GM18858 (cell line): ENCODE measurements around the gene RFPL2.
"Not testable (repeated sequence)": the region's sequence is repeated elsewhere in the genome, so short reads cannot be mapped to it uniquely, and the experiment has no call there.

ENCODE experiments used
- ATAC-seq: cut with Tn5 transposase; IDR thresholded peaks from one replicate; pipeline ENCODE4 v1.9.1; 2021; ENCODE audit not compliant: unreplicated experiment

Gene RFPL2

DNA sequence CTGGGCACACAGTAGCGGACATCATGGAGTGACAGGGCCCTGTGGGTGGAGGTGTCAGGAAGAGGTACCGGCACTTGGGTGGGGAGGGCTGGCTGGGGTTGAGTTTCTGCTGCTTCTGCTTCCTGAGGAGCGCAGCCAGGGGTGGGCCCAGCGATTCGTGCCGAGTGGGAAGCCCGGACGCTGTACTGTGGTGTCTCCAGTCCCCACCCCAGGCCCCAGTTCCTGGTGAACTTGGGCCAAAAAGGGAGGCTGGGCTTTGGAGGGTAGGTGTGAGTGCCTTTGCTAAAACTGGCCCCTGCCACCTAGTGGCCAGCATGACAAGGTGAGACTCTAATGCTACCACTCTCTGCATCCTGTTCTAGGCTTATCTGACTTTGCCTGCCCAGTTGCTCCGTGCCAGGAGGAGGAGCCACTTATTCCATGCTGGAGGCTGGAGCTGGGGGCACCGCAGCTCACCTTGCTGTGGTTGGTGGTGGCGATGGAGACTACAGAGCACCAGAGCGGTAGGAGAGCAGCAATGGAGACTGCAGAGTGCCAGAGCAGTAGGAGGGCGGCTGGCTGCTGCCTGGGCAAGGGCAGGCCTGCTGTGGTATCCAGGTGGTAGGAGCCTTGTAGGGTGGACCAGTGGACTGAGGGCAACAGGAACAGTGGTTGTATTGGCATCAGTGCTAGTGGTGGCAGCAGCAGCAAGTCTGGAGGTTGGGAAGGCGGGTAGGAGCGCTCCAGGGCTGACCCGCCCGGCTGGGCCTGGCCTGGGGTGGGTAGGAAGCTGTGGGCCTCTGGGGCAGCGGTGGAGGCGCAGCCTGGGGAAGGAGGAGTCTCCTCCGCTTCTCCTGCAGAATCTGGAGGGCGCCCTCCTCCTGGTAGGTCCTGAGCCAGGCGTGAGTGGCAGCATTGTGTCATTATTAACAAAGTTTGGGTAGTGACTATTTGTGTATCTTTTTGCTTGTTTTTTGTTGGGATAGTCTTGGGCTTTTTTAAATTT is 2.2 kb upstream of the RFPL2 start:
- ATAC-seq: no peak

GRCh38 chr22:32205974-32206773 is 1.3 kb upstream of the RFPL2 start:
- ATAC-seq: no peak

DNA sequence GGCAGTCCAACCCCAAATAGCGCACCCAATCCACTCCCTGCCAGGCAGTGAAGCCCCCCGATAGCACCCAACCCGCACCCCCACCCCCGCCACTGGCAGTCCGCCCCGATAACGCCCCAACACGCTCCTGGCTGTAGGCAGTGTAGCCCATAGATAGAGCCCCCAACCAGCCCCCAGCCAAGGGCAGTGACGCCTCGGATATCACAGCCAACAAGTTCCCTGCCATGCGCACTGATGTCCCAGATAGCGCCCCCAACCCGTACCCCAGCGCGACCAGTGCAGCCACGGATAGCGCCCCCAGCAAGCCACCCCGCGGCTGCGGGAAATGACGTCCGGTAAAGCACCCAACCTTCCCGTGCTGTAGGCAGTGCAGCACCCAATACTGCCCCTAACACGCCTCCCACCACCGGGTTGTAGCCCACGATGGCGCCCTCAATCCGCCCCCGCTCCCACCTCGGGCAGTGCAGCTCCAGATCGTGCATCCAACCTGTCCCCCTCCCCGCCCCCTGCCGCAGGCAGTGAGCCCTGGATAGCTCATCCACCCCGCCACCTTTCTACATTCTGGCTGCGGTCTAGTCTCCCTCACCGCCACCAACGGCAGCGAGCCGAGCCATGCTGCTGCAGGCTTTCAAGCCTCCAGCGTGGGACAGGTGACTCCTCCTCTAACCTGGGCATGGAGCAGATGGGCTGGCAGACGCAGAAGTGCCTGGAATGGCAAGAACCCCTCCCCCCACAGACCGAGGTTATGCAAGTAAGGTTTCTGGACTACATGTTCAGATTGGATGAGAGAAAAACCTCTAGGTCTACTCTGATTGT is 625 bp downstream of the RFPL2 start:
- no peak for ATAC-seq

DNA sequence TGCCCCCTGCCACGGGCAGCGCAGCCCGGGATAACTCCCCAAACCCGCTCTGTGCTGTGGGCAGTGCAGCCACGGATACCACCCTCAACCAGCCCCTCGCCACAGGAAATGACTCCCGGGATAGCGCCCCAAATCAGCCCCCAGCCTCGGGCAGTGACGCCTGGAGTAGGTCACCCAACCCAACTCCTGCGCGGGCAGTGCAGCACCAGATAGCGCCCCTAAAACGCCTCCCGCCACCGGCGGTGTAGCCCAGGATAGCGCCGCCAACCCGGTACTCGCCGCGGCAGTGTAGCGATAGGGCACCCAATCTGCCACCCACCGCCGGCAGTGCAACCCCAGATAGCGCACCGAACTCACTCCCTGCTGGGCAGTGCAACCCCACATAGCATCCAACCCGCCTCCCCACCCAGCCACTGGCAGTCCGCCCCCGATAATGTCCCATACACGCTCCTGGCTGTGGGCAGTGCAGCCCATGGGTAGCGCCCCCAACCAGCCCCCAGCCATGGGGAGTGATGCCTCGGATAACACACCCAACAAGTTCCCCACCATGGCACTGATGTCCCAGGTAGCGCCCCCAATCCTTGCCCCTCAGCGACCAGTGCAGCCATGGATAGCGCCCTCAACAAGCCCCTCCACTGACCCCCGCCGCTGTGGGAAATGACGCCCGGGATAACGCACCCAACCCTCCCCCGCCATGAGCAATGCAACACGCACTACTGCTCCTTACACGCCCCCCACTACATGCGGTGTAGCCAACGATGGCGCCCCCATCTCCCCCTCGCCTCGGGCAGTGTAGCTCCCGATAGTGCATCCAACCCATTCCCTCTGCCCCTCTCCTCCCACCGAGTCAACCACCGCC is 1.5 kb downstream of the RFPL2 start:
- ATAC-seq: no peak

GRCh38 chr22:32202539-32203180 is 2.2 kb downstream of the RFPL2 start:
- ATAC-seq: no peak

DNA sequence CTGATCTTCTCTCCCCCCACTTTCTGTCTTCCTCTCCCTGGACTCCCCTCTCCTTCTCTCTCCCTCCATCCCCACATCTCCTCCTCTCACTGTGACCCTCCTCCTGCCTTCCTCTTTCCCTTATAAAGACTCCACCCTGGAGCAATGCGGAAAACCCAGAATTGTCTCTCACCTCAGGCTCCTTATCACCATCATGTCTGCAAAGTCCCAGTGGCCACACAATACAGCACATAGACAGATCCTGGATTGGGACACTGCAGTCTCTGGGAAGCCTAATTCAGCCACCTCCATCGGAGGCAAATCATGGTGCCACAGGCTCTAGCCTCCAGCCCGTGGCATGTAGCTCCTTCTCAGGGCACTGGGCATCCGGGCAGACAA is 2.7 kb downstream of the RFPL2 start:
- no peak for ATAC-seq

- no peak for ATAC-seq
Observed at GRCh38 chr22:32200752-32201151, 4.1 kb downstream of the RFPL2 start.

- no peak for ATAC-seq
Observed at GRCh38 chr22:32199961-32200360, 4.9 kb downstream of the RFPL2 start.

DNA sequence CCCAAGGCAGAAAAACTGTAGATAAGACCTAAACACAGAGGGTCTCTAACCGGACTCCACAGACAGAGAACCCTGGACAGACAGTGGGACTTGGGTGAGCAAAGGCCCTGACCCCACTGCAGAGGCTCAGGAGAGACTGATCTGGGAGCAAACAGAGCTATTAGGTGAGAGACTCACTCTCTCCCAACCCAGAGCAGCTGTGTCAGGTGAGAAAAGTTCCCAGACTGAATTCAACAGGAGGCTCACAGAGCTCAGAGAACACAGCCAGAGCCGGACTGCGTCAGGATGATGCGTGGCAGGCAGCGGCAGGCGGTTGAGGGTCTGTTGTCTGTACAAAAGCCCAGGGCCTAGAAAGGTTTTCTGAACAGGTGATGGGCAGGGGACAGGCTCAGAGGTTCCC is 5.5 kb downstream of the RFPL2 start:
- no peak for ATAC-seq

GRCh38 chr22:32197553-32198226 is 7.2 kb downstream of the RFPL2 start:
- ATAC-seq: not testable (repeated sequence)

DNA sequence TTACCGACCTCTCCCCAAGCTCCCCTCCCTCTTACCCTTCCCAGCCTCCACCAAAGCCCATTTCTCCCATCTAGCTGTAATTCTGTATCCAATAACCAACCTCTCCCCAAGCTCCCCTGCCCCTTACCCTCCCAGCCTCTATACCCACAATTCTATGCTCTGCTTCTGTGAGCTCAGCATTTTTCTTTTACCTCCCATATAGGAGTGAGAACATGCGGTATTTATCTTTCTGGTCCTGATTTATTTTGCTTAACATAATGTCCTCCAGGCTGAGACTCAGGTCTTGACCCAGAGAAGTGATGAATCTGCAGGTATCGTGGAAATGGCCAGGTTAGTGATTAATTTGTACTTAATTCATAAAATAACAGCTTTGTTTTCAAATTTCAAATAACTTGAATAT is 9.0 kb downstream of the RFPL2 start:
- ATAC-seq: not testable (repeated sequence)

- not testable (repeated sequence) for ATAC-seq
Observed at GRCh38 chr22:32193346-32193745, 11.5 kb downstream of the RFPL2 start.

DNA sequence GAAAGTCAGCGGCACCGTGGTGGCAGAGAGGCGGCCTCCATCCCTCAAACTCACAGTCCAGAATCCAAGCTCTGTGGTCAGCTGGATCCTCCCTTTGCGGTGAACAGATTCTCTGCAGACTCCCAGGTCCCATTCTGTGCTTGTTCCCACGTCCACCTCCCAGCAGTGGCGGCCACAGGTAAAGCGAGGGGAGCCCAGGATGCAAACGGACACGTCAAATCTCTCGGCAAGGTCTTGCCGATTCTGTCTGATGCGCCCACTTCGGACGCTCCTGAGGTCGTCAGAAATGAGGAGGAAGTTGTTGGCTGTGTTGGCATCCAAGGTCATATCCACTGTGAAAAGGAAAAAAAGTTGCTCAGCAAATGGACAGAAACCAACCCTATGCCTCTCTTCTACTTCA is 13.9 kb downstream of the RFPL2 start:
- not testable (repeated sequence) for ATAC-seq

GRCh38 chr22:32185821-32186220 is 19.1 kb downstream of the RFPL2 start:
- no peak for ATAC-seq

- no peak for ATAC-seq
Observed at GRCh38 chr22:32183625-32184024, 21.2 kb downstream of the RFPL2 start.

DNA sequence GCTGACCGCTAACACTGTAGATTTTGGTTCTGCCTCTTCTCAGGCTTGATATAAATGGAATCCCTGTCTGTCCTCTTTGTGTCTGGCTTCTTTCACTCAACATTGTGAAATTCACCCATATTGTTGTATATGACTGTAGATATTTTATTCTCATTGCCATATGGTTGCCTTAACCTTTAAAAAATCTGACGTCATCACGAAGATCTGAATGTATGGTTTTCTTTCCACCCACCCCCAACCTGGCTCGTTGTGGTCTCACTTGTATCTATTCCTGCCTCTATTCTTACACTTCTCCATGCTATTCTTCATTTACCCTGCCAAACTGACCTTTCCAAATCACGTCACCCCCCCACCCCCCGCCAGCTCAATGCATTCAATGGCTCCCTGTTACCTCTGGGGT is 23.8 kb downstream of the RFPL2 start:
- no peak for ATAC-seq

DNA sequence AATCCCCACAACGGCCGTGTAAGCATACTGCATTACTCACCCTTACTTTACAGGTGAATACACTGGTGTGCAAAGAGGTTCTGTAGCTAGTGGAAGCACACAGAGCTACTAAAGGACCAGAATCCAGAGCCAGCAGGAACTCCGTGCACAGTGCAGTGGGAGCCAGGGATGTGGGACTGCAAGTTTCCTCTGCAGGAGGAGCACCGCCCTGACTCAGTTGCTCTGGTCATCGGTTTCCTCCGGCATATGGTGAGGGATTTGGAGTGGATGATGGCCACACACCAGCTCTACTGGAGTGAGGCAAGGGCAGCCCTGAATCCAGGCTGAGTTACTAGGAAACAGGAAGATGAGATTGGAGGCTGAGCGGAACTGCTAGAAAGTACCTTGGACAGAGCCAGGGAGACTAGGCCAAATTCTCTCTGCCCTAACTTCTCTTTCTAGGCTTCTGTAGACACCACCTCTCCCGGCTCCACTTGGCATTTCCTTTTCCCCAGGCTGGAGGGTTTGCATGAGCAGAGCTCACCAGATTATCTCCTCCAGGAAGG is 27.6 kb downstream of the RFPL2 start:
- ATAC-seq: no peak

GRCh38 chr22:32175683-32176644 is 28.9 kb downstream of the RFPL2 start:
- no peak for ATAC-seq
